HTERT RPE-1 (cell line): ENCODE results near the gene CCND3.

Source experiments
- in situ Hi-C: fragments of 300-500 bp; cut with MboI; formaldehyde crosslinking; loops from 4 replicates; pipeline ENCODE4 v1.14.3; 2020; ENCODE audit warnings: low sequenced_read_pairs

CCND3 gene

GRCh38 chr6:41927253-41927652 lies 14.4 kb downstream of the CCND3 start:
- in situ Hi-C loops: no loop called here

GRCh38 chr6:41922154-41922553 lies 19.5 kb downstream of the CCND3 start:
- in situ Hi-C loops: no loop called here

- in situ Hi-C loops: no loop called here
These were observed 20.0 kb downstream of the CCND3 start for GRCh38 chr6:41921712-41921998.

GRCh38 chr6:41920921-41921711 lies 20.5 kb downstream of the CCND3 start, which contains the start of the genes BYSL and MED20:
BYSL (plus strand) TSS chr6:41921499; CDS start chr6:41921563, 64 bp downstream.
MED20 (minus strand) TSS chr6:41921139; CDS start chr6:41921018, 121 bp downstream.
- in situ Hi-C loops: no loop called here

- in situ Hi-C loops: no loop called here
These were observed 24.1 kb downstream of the CCND3 start for GRCh38 chr6:41917528-41917927.

- in situ Hi-C loops: no loop called here
These were observed 26.6 kb downstream of the CCND3 start for GRCh38 chr6:41914869-41915530.

- in situ Hi-C loops: no loop called here
These were observed 27.3 kb downstream of the CCND3 start for GRCh38 chr6:41914343-41914742.

- in situ Hi-C loops: no loop called here
These were observed 31.9 kb downstream of the CCND3 start for GRCh38 chr6:41909727-41910126.

- in situ Hi-C loops: no loop called here
These were observed 39.6 kb downstream of the CCND3 start for GRCh38 chr6:41901882-41902519.

GRCh38 chr6:41900861-41901260 lies 40.7 kb downstream of the CCND3 start:
- in situ Hi-C loops: no loop called here

- in situ Hi-C loops: no loop called here
These were observed 45.3 kb downstream of the CCND3 start for GRCh38 chr6:41896281-41896680.

- in situ Hi-C loops: no loop called here
These were observed 46.0 kb downstream of the CCND3 start, which contains the start of gene USP49 for GRCh38 chr6:41895300-41896233. USP49 (minus strand) TSS chr6:41895375; CDS start chr6:41806983, 88,392 bp downstream.

GRCh38 chr6:41894366-41895299 lies 47.0 kb downstream of the CCND3 start:
- in situ Hi-C loops: no loop called here

GRCh38 chr6:41892921-41893564 lies 48.6 kb downstream of the CCND3 start:
- in situ Hi-C loops: no loop called here

- in situ Hi-C loops: no loop called here
These were observed 54.3 kb downstream of the CCND3 start for GRCh38 chr6:41887331-41887751.

GRCh38 chr6:41885930-41886329 lies 55.7 kb downstream of the CCND3 start:
- in situ Hi-C loops: no loop called here

GRCh38 chr6:41884957-41885356 lies 56.7 kb downstream of the CCND3 start:
- in situ Hi-C loops: no loop called here
